ENCODE data around the gene NAIF1.

- TF ChIP-seq POLR2A (IDR thresholded peaks at IDR 0.05), result no peak
- no peak for TF ChIP-seq CTCF (IDR thresholded peaks at IDR 0.05)
Observed at GRCh38 chr9:128080206-128080605, 13.1 kb upstream of the NAIF1 start.

All from sigmoid colon (tissue), 3 donors.